PC-3 (cell line): ENCODE measurements around the gene EMP1.

Experiments used
- CTCF ChIP-seq: fragments of 300-600 bp; sonication (generic); conservative IDR thresholded peaks from 2 replicates; pipeline ENCODE4 v1.5.1; 2017; ENCODE audit warnings: antibody characterized with exemption, low read depth, mild to moderate bottlenecking, low read length
- EZH2 ChIP-seq: fragments of 300-600 bp; sonication (generic); IDR thresholded peaks from one replicate; pipeline ENCODE4 v1.6.1; 2017; ENCODE audit warnings: antibody characterized with exemption, mild to moderate bottlenecking, low read length; ENCODE audit not compliant: unreplicated experiment

DNA sequence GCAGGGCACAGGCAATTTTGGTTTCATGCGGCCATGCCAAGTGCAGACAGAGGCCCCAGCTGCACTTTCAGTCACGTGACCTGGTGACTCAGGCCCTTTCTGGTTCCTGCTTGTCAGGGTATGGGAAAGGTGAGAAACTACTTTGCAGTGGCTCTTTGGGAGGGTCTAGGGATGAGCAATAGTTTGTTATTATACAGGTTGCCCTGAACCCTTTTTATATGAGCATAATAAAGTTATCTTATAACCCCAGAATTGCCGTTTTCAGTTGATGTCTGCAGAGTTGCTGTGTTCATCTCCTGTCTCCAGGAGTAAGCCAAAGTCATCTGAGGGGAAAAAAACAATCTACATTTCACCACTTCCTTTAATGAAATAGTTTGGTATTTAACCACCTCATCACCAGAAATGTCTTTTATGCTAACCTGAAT lies 30.9 kb upstream of the EMP1 start:
- TF ChIP-seq CTCF (no peak), EZH2 (no peak)
